Measurements from ENCODE around the gene STK39. TPM values are rescaled to one million over a fixed set of nuclear protein-coding genes. Genes with fewer than 3 reads are reported as not detected.

STK39 gene
- total RNA-seq, 2 experiments from 2014 or later: 7.9 to 9.5 TPM

DNA sequence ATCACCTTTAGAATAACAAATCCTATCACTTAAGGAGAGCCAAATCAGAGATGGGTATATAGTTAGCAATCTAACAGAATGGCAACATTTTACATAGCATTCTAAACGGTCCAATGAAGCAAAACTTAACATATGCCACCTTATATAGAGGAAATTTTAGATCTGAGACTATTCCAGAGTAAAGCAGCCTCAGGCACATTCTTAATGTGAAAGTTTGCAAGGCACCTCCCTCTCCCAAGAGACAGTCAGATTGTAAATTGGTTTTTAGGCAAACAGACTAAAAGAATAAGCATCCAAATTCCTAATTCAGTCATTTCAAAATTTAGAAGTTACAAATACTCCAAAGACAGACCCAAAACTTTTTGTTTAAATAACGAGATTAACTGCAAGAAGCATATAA lies 292.9 kb downstream of the STK39 start:
- TF ChIP-seq, protein P1, sequence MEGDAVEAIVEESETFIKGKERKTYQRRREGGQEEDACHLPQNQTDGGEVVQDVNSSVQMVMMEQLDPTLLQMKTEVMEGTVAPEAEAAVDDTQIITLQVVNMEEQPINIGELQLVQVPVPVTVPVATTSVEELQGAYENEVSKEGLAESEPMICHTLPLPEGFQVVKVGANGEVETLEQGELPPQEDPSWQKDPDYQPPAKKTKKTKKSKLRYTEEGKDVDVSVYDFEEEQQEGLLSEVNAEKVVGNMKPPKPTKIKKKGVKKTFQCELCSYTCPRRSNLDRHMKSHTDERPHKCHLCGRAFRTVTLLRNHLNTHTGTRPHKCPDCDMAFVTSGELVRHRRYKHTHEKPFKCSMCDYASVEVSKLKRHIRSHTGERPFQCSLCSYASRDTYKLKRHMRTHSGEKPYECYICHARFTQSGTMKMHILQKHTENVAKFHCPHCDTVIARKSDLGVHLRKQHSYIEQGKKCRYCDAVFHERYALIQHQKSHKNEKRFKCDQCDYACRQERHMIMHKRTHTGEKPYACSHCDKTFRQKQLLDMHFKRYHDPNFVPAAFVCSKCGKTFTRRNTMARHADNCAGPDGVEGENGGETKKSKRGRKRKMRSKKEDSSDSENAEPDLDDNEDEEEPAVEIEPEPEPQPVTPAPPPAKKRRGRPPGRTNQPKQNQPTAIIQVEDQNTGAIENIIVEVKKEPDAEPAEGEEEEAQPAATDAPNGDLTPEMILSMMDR (IDR thresholded peaks at IDR 0.05): no peak
- H3K4me1 ChIP-seq (ENCODE audit: insufficient read depth, low read length): no peaks in the 10 kb centered on the region
- DNase-seq: no peak
- H3K9me3 ChIP-seq (ENCODE audit: control insufficient read depth in 1 of 2, insufficient read depth in 1 of 2, low read length in 2 of 2): peaks cover 0 to 3% of the 10 kb centered on the region in 2 experiments
- CTCF ChIA-PET: no interaction called here
- peaks cover under 1% of the 10 kb centered on the region for H3K36me3 ChIP-seq (ENCODE audit: insufficient read depth, low read length)
- no peak overlapping the region for H3K4me3 Mint-ChIP-seq
- H3K4me3 ChIP-seq (ENCODE audit: low read length): no peak overlapping the region
- H3K4me1 Mint-ChIP-seq (ENCODE audit: low read depth): no peaks in the 10 kb centered on the region
- intact Hi-C loops (cut with DNase I, micrococcal nuclease): no loop called here
- no peak overlapping the region for H3K27ac Mint-ChIP-seq
- H3K27me3 Mint-ChIP-seq: no peaks in the 10 kb centered on the region
- no peak for ATAC-seq (ENCODE audit: poor library complexity)
- H3K27ac ChIP-seq (ENCODE audit: low read depth in 1 of 2, low read length in 2 of 2): no peak overlapping the region
- peaks cover 43% of the 10 kb centered on the region for H3K36me3 Mint-ChIP-seq (ENCODE audit: low read depth)
- POLR2A ChIA-PET: no interaction called here
- no peaks in the 10 kb centered on the region for H3K9me3 Mint-ChIP-seq
- H3K27me3 ChIP-seq (ENCODE audit: control insufficient read depth in 1 of 2, insufficient read depth in 2 of 2, low read length in 2 of 2): no peaks in the 10 kb centered on the region

DNA sequence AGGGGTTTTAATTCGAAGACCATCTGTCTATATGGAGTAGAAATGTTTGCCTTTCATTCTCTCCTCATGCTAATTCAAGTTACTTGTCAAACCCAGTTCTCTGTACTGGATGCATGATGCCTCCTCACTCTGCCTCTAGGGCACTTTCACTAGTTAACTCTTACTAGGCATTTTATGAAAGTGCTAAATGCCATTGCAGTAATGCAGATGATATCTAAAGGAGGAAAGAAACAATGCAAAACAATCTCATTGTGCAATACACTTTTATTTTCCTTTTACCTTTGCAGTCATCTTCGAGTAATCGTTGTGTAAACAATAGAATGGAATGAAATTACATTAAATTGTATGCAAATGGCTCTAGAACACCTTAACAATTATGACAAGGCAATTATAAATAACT lies 293.6 kb downstream of the STK39 start:
- ATAC-seq (ENCODE audit: poor library complexity) (no peak), DNase-seq (no peak)
- Mint-ChIP-seq H3K27me3 (no peaks in the 10 kb centered on the region), H3K36me3 (ENCODE audit: low read depth) (peaks cover 38% of the 10 kb centered on the region), H3K4me3 (no peak overlapping the region), H3K9me3 (peaks cover 1% of the 10 kb centered on the region), H3K4me1 (ENCODE audit: low read depth) (no peaks in the 10 kb centered on the region), H3K27ac (no peak overlapping the region)
- Histone ChIP-seq H3K9me3 (ENCODE audit: control insufficient read depth in 1 of 2, insufficient read depth in 1 of 2, low read length in 2 of 2) (peaks cover 0 to 3% of the 10 kb centered on the region in 2 experiments), H3K4me1 (ENCODE audit: insufficient read depth, low read length) (no peaks in the 10 kb centered on the region), H3K27me3 (ENCODE audit: control insufficient read depth in 1 of 2, insufficient read depth in 2 of 2, low read length in 2 of 2) (no peaks in the 10 kb centered on the region), H3K27ac (ENCODE audit: low read depth in 1 of 2, low read length in 2 of 2) (no peak overlapping the region), H3K36me3 (ENCODE audit: insufficient read depth, low read length) (no peaks in the 10 kb centered on the region), H3K4me3 (ENCODE audit: low read length) (no peak overlapping the region)
- TF ChIP-seq, protein P1 (IDR thresholded peaks at IDR 0.05): no peak
- intact Hi-C loops (cut with DNase I, micrococcal nuclease): no loop called here
- POLR2A ChIA-PET: no interaction called here
- CTCF ChIA-PET: no interaction called here

DNA sequence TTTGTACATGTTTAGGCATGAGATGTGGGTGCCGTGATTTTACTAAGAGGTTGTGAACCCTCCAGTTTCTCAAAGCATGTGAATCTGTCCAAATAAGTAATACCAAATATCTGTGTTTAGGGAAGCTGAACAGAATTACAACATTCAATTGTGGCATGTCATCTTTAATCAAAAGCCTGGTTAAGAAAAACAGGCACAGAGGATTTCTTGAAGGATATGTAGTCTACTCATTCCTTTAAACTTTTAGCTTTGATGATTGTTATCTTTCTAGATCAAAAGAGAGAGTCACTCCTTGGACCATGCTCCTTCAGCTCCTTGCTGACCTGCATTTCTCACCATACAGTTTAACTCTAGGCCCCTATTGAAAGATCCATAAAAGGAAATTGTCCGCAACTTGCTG lies 296.8 kb downstream of the STK39 start:
- Histone ChIP-seq H3K27ac (ENCODE audit: low read depth in 1 of 2, low read length in 2 of 2) (no peak overlapping the region), H3K27me3 (ENCODE audit: control insufficient read depth in 1 of 2, insufficient read depth in 2 of 2, low read length in 2 of 2) (no peaks in the 10 kb centered on the region), H3K4me1 (ENCODE audit: insufficient read depth, low read length) (no peaks in the 10 kb centered on the region), H3K36me3 (ENCODE audit: insufficient read depth, low read length) (no peaks in the 10 kb centered on the region), H3K4me3 (ENCODE audit: low read length) (no peak overlapping the region), H3K9me3 (ENCODE audit: control insufficient read depth in 1 of 2, insufficient read depth in 1 of 2, low read length in 2 of 2) (peaks cover 0 to 3% of the 10 kb centered on the region in 2 experiments)
- Mint-ChIP-seq H3K4me1 (ENCODE audit: low read depth) (no peaks in the 10 kb centered on the region), H3K27me3 (no peaks in the 10 kb centered on the region), H3K4me3 (no peak overlapping the region), H3K27ac (no peak overlapping the region), H3K36me3 (ENCODE audit: low read depth) (peaks cover 12% of the 10 kb centered on the region), H3K9me3 (peaks cover 4% of the 10 kb centered on the region)
- ChIA-PET CTCF (no interaction called here), POLR2A (no interaction called here)
- DNase-seq: no peak
- no peak for ATAC-seq (ENCODE audit: poor library complexity)
- TF ChIP-seq, protein P1 (IDR thresholded peaks at IDR 0.05): no peak
- intact Hi-C loops (cut with DNase I, micrococcal nuclease): no loop called here
